Activated T-cell treated with anti-CD3 and anti-CD28 coated beads, Interleukin-2, amount 50 U/mL, for 1 hour (primary cell): ENCODE results near the gene FGR.
A peak's percentile ranks its signal among the peaks of the same experiment; 100 is the strongest.

Source experiments
- DNase-seq: peaks from one replicate; pipeline ENCODE4 v3.0.0-alpha.2; 2020

FGR gene

GRCh38 chr1:27615346-27616192, 19.4 kb downstream of the FGR start:
- no peak for DNase-seq

GRCh38 chr1:27614625-27615344, 20.2 kb downstream of the FGR start:
- DNase-seq: no peak

GRCh38 chr1:27614043-27614624, 20.9 kb downstream of the FGR start:
- no peak for DNase-seq

GRCh38 chr1:27612718-27613117, 22.3 kb downstream of the FGR start:
- DNase-seq: no peak

GRCh38 chr1:27611450-27611849, 23.5 kb downstream of the FGR start:
- DNase-seq: no peak

- DNase-seq: no peak
Observed at GRCh38 chr1:27609618-27610240, 25.3 kb downstream of the FGR start.

- DNase-seq: no peak
Observed at GRCh38 chr1:27609210-27609555, 25.8 kb downstream of the FGR start.

- no peak for DNase-seq
Observed at GRCh38 chr1:27607239-27607804, 27.7 kb downstream of the FGR start.

GRCh38 chr1:27606708-27607238, 28.2 kb downstream of the FGR start:
- no peak for DNase-seq

GRCh38 chr1:27605796-27606707, 28.9 kb downstream of the FGR start:
- DNase-seq: peak; percentile 70

GRCh38 chr1:27605300-27605766, 29.7 kb downstream of the FGR start:
- DNase-seq: no peak

GRCh38 chr1:27604579-27605299, 30.2 kb downstream of the FGR start:
- no peak for DNase-seq

- DNase-seq: peak; percentile 91
Observed at GRCh38 chr1:27603681-27604578, 31.1 kb downstream of the FGR start, which contains the start of gene AHDC1. TSS of gene AHDC1 (minus strand) at chr1:27604144. CDS start at chr1:27552115, 52,029 bp downstream.

- peak; percentile 53 for DNase-seq
Observed at GRCh38 chr1:27603309-27603680, 31.7 kb downstream of the FGR start.

GRCh38 chr1:27602462-27603308, 32.3 kb downstream of the FGR start:
- peak; percentile 56 for DNase-seq

GRCh38 chr1:27601771-27602461, 33.1 kb downstream of the FGR start:
- no peak for DNase-seq

GRCh38 chr1:27601321-27601770, 33.6 kb downstream of the FGR start:
- no peak for DNase-seq
